Gastrocnemius medialis (tissue), 4 donors: ENCODE results near the gene HDAC4. TPM values are rescaled to one million over a fixed set of nuclear protein-coding genes. Genes with fewer than 3 reads are reported as not detected.
A peak's percentile ranks its signal among the peaks of the same experiment; 100 is the strongest.

Experiments
- ATAC-seq, 2 donors: fragments of 150-250 bp; one replicate each; pipeline ENCODE4 v1.9.1; 2016
- DNase-seq, 2 donors: peaks; one replicate each; pipeline ENCODE4 v3.0.0-alpha.2; 2019
- H3K27ac ChIP-seq, 4 donors: fragments of 200-600 bp; sonication (generic); 1 replicate in 1 of 4; 2 replicates in 3 of 4; pipeline ENCODE4 v1.5.1; 2016 to 2018; ENCODE audit warnings: mild to moderate bottlenecking in 2 of 4, moderate library complexity in 1 of 4
- H3K27me3 ChIP-seq, 3 donors: fragments of 200-600 bp; sonication (generic) in 2 of 3; 1 replicate in 1 of 3; 2 replicates in 2 of 3; pipeline versions ENCODE4 v1.5.1 to v1.6.0; 2016 to 2019; ENCODE audit warnings: mild to moderate bottlenecking in 1 of 3, moderate library complexity in 1 of 3
- H3K36me3 ChIP-seq, 2 donors: fragments of 200-600 bp; sonication (generic) in 1 of 2; one replicate each; pipeline ENCODE4 v1.5.1; 2017 to 2018
- H3K4me1 ChIP-seq, 2 donors: fragments of 200-600 bp; sonication (generic) in 1 of 2; one replicate each; pipeline ENCODE4 v1.5.1; 2016 to 2017; ENCODE audit warnings: mild to moderate bottlenecking in 2 of 2
- H3K4me3 ChIP-seq, 4 donors: fragments of 200-600 bp; sonication (generic) in 3 of 4; 1 replicate in 1 of 4; 2 replicates in 3 of 4; pipeline ENCODE4 v1.5.1; 2016 to 2019; ENCODE audit warnings: mild to moderate bottlenecking in 2 of 4
- H3K9me3 ChIP-seq, 3 donors: fragments of 200-600 bp; sonication (generic) in 2 of 3; 1 replicate in 1 of 3; 2 replicates in 2 of 3; pipeline ENCODE4 v1.5.1; 2016 to 2019
- POLR2A ChIP-seq, 2 donors: fragments of 450-650 bp; IDR thresholded peaks; one replicate each; pipeline ENCODE4 v1.6.1; 2017; ENCODE audit warnings: antibody characterized with exemption in 2 of 2, mild to moderate bottlenecking in 2 of 2, moderate library complexity in 2 of 2
- in situ Hi-C, 4 donors: fragments of 200-750 bp; cut with MboI; loops; one replicate each; pipeline versions ENCODE4 v1.15.0 to v1.8.0; 2017; ENCODE audit warnings: low sequenced_read_pairs in 4 of 4
- intact Hi-C: fragments of 100-400 bp; cut with DNase I; formaldehyde crosslinking; loops from one replicate; pipeline ENCODE4 v1.15.1; 2023; ENCODE audit warnings: low total_unique reads
- total RNA-seq, 4 donors: library from RNA; depleted of rRNA; stranded (reverse); fragments of >200 nt; gene quantifications; one replicate each; pipeline versions ENCODE4 v1.1.0 to v1.2.3, GENCODE V29; 2016
- TF ChIP-seq, protein P1 (sequence below), 5 experiments: fragments of 450-650 bp in 3 of 5; fragments of 200-600 bp in 2 of 5; sonication (generic) in 2 of 5; IDR thresholded peaks in 4 of 5; conservative IDR thresholded peaks in 1 of 5; 1 replicate in 4 of 5; 2 replicates in 1 of 5; pipeline ENCODE4 v1.5.1; 2016 to 2019; ENCODE audit warnings: antibody characterized with exemption in 5 of 5, mild to moderate bottlenecking in 3 of 5, moderate library complexity in 3 of 5

Gene HDAC4
- total RNA-seq, 4 donors from 2014 or later: 23.6 to 257 (median 119) TPM

DNA sequence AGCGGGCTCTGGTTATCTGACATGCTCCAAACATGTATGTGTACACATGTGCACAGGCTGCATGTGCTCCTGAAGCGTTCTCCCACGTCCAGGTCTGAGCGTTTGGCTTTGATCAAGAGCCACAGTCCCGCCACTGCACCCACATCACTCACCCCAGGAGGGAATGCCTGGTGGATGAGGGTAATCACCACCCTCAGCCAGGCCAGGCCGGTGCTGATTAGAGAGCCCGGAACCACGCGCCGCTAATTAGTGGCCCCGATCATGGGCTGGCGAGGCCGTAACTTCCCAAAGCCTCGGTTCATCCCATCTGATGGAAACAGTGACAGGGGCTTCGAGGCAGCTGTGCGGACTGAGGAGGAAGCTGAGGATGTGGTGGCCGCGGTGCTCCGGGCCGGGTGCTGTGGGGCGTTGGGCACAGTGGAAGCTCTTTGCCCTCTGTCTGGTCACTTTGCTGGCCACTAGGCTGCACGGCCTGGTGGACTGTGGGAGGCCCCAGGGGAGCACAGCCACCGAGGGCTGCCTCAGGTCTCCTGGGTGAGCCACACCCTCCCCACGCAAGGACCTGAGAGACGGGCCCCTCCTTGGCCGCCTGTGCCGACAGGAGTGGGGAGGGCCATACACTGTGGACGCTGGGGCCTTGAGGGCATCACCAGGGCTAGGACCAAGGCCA lies 333.5 kb downstream of the HDAC4 start:
- no peak for DNase-seq
- no peaks in the 10 kb centered on the region for H3K9me3 ChIP-seq
- intact Hi-C loops: no loop called here
- TF ChIP-seq POLR2A (IDR thresholded peaks at IDR 0.05): no peak
- TF ChIP-seq, protein P1, sequence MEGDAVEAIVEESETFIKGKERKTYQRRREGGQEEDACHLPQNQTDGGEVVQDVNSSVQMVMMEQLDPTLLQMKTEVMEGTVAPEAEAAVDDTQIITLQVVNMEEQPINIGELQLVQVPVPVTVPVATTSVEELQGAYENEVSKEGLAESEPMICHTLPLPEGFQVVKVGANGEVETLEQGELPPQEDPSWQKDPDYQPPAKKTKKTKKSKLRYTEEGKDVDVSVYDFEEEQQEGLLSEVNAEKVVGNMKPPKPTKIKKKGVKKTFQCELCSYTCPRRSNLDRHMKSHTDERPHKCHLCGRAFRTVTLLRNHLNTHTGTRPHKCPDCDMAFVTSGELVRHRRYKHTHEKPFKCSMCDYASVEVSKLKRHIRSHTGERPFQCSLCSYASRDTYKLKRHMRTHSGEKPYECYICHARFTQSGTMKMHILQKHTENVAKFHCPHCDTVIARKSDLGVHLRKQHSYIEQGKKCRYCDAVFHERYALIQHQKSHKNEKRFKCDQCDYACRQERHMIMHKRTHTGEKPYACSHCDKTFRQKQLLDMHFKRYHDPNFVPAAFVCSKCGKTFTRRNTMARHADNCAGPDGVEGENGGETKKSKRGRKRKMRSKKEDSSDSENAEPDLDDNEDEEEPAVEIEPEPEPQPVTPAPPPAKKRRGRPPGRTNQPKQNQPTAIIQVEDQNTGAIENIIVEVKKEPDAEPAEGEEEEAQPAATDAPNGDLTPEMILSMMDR (IDR thresholded peaks at IDR 0.05 in 4 of 5, conservative IDR thresholded peaks at IDR 0.05 in 1 of 5): no peak
- H3K4me1 ChIP-seq: no peaks in the 10 kb centered on the region
- H3K27me3 ChIP-seq: no peaks in the 10 kb centered on the region
- peaks cover 0 to 64% of the 10 kb centered on the region in 2 donors for H3K36me3 ChIP-seq
- in situ Hi-C loops: no loop called here
- ATAC-seq: no peak
- H3K4me3 ChIP-seq: no peak overlapping the region
- no peak overlapping the region for H3K27ac ChIP-seq

DNA sequence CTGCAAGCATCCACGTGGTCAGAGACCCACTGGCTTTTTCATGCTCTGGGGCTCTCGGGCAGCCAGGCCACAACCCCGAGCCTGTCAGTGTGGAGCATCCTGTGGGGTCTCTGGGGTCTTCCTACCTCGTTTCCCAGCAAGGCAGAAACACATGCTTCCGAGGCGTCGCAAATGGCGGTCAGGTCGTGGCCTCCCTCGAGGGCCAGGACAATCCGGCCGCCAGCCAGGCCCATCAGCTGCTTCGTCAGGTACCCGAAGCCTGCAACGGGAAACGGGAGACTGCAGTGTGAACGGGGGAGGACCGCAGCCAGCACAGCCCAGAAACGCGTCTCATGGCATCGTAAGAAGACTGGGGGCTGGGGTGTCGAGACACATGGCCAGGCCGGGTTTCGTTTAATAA lies 334.2 kb downstream of the HDAC4 start:
- Histone ChIP-seq H3K36me3 (peaks cover 0 to 59% of the 10 kb centered on the region in 2 donors), H3K27me3 (no peaks in the 10 kb centered on the region), H3K4me3 (no peak overlapping the region), H3K4me1 (no peaks in the 10 kb centered on the region), H3K9me3 (no peaks in the 10 kb centered on the region), H3K27ac (no peak overlapping the region)
- no peak for DNase-seq
- in situ Hi-C loops (no loop called here), intact Hi-C loops (loop anchor here (1.0 kb wide), 1 partner anchor 18 kb away; no protein-coding TSS in a partner anchor)
- TF ChIP-seq, protein P1 (IDR thresholded peaks at IDR 0.05 in 4 of 5, conservative IDR thresholded peaks at IDR 0.05 in 1 of 5): no peak
- TF ChIP-seq POLR2A (IDR thresholded peaks at IDR 0.05): no peak
- no peak for ATAC-seq

DNA sequence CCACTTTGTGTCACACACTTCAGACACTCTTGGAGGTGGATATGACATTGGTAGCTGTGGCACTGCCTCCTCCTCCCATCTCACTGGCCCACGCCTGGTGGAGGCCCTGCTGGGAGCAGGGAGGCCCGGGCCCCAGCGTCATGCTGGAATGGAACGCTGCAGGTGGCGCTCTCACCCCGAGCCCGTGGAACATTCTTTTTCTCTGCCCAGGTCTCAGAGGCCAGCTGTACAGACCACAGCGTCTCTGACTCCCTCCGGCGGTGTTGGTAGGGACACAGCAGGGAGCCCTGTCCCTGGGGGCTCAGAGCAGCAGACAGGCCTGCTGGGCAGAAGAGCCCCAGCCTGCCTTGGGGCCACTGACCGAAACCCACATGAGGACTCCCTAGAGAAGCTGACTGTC lies 334.9 kb downstream of the HDAC4 start:
- intact Hi-C loops: loop anchor here (1.0 kb wide), 1 partner anchor 18 kb away; no protein-coding TSS in a partner anchor
- no peaks in the 10 kb centered on the region for H3K27me3 ChIP-seq
- H3K4me1 ChIP-seq: no peaks in the 10 kb centered on the region
- in situ Hi-C loops: no loop called here
- no peak overlapping the region for H3K4me3 ChIP-seq
- DNase-seq (no peak), ATAC-seq (no peak)
- no peaks in the 10 kb centered on the region for H3K9me3 ChIP-seq
- H3K27ac ChIP-seq: peak overlapping the region; percentile 2 to 54 (median 29)
- TF ChIP-seq, protein P1 (IDR thresholded peaks at IDR 0.05 in 4 of 5, conservative IDR thresholded peaks at IDR 0.05 in 1 of 5): no peak
- TF ChIP-seq POLR2A (IDR thresholded peaks at IDR 0.05): no peak
- H3K36me3 ChIP-seq: peaks cover 0 to 59% of the 10 kb centered on the region in 2 donors

DNA sequence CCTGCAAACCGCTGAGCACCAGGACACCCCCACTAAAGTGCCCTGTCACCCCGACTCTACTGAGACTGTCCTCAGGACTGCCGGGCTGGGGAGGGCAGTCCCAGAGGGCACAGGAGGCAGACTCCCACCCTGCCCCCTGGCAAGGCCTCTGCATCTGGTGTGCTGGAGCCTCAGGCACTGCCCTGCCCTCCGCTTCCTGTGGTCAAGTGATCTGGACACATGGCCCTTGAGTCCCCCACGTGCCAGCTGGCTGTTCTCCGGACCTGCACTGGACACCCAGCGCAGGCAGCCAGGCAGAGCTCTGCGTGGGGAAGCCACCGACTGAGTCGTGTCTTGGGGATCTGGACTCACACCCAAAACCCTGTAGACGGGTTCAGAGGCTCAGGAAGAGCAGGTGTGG lies 335.3 kb downstream of the HDAC4 start:
- H3K27me3 ChIP-seq: no peaks in the 10 kb centered on the region
- in situ Hi-C loops: no loop called here
- H3K27ac ChIP-seq: peak overlapping the region; percentile 2 to 54 (median 29)
- intact Hi-C loops: no loop called here
- peaks cover 0 to 59% of the 10 kb centered on the region in 2 donors for H3K36me3 ChIP-seq
- H3K4me1 ChIP-seq: no peaks in the 10 kb centered on the region
- no peak for TF ChIP-seq POLR2A (IDR thresholded peaks at IDR 0.05)
- TF ChIP-seq, protein P1 (IDR thresholded peaks at IDR 0.05 in 4 of 5, conservative IDR thresholded peaks at IDR 0.05 in 1 of 5): no peak
- H3K4me3 ChIP-seq: no peak overlapping the region
- DNase-seq: peak in 1 of 2 donors; percentile 55
- ATAC-seq: peak in 1 of 2 donors; percentile 43
- no peaks in the 10 kb centered on the region for H3K9me3 ChIP-seq
